PC-3 (cell line): ENCODE data around the gene ST6GALNAC4. TPM values are rescaled to one million over a fixed set of nuclear protein-coding genes. Genes with fewer than 3 reads are reported as not detected.

Experiments used
- ATAC-seq: fragments of 200-7000 bp; cut with Tn5 transposase; 2 replicates; pipeline ENCODE4 v1.9.1; 2020; ENCODE audit warnings: mild to moderate bottlenecking, moderate library complexity
- BruUV-seq: library from RNA; stranded (reverse); fragments of 400-500 nt; replicated peaks from 2 replicates; lab custom pipeline; 2021; lab: Mats Ljungman, UMichigan
- CTCF ChIA-PET: fragments of 300-600 bp; sonication (Branson Sonifier 250); formaldehyde crosslinking; loops from one replicate; lab custom pipeline; 2022; ENCODE audit warnings: antibody characterized with exemption; lab: Charles Lee
- POLR2A ChIA-PET: fragments of 300-600 bp; sonication (Branson Sonifier 250); formaldehyde crosslinking; loops from one replicate; lab custom pipeline; 2022; ENCODE audit warnings: antibody characterized with exemption; ENCODE audit not compliant: unreplicated experiment; lab: Charles Lee
- DNase-seq: peaks from one replicate; pipeline ENCODE4 v3.0.0-alpha.2; 2015
- H2AFZ ChIP-seq: fragments of 300-600 bp; sonication (generic); 2 replicates; pipeline ENCODE4 v1.6.0; 2016; ENCODE audit warnings: antibody characterized with exemption, low read length
- H3F3A ChIP-seq: fragments of 300-600 bp; sonication (generic); one replicate; pipeline ENCODE4 v1.6.0; 2017; ENCODE audit warnings: antibody characterized with exemption, low read length, control low read depth, mild to moderate bottlenecking; ENCODE audit not compliant: unreplicated experiment
- H3K27ac ChIP-seq: fragments of 300-600 bp; sonication (generic); 2 replicates; pipeline ENCODE4 v1.5.1; 2016; ENCODE audit warnings: mild to moderate bottlenecking, low read length
- H3K27me3 ChIP-seq: fragments of 300-600 bp; sonication (generic); 2 replicates; pipeline ENCODE4 v1.6.1; 2016; ENCODE audit warnings: low read length, mixed read lengths
- H3K36me3 ChIP-seq: fragments of 300-600 bp; sonication (generic); 2 replicates; pipeline ENCODE4 v1.6.1; 2016; ENCODE audit warnings: low read depth, mixed run types, low read length, mixed read lengths
- H3K4me1 ChIP-seq: fragments of 300-600 bp; sonication (generic); 2 replicates; pipeline ENCODE4 v1.5.1; 2016; ENCODE audit warnings: low read length; ENCODE audit not compliant: insufficient read depth
- H3K4me2 ChIP-seq: fragments of 300-600 bp; sonication (generic); 2 replicates; pipeline ENCODE4 v1.6.0; 2016; ENCODE audit warnings: low read length
- H3K4me3 ChIP-seq: fragments of 300-600 bp; sonication (generic); 2 replicates; pipeline ENCODE4 v1.5.1; 2016; ENCODE audit warnings: mild to moderate bottlenecking, low read length, mixed read lengths
- H3K79me2 ChIP-seq: fragments of 300-600 bp; sonication (generic); 2 replicates; pipeline ENCODE4 v1.6.1; 2017; ENCODE audit warnings: low read length, mixed read lengths
- H3K9ac ChIP-seq: fragments of 300-600 bp; sonication (generic); 2 replicates; pipeline ENCODE4 v1.6.0; 2016; ENCODE audit warnings: mild to moderate bottlenecking, low read length
- H3K9me2 ChIP-seq: fragments of 300-600 bp; sonication (generic); replicated peaks from 2 replicates; pipeline ENCODE4 v1.6.1; 2016; ENCODE audit warnings: mixed run types, low read length, mixed read lengths
- H3K9me3 ChIP-seq: fragments of 300-600 bp; sonication (generic); 2 replicates; pipeline ENCODE4 v1.6.1; 2016; ENCODE audit warnings: low read length, mixed read lengths
- H4K20me1 ChIP-seq: fragments of 300-600 bp; sonication (generic); 2 replicates; pipeline ENCODE4 v1.6.1; 2016; ENCODE audit warnings: low read length, mixed read lengths
- EZH2 ChIP-seq: fragments of 300-600 bp; sonication (generic); IDR thresholded peaks from one replicate; pipeline ENCODE4 v1.6.1; 2017; ENCODE audit warnings: antibody characterized with exemption, mild to moderate bottlenecking, low read length; ENCODE audit not compliant: unreplicated experiment
- EZH2phosphoT487 ChIP-seq: fragments of 300-600 bp; sonication (generic); IDR thresholded peaks from 2 replicates; pipeline ENCODE4 v1.6.1; 2018; ENCODE audit warnings: mild to moderate bottlenecking, antibody characterized with exemption, low read length, borderline replicate concordance
- intact Hi-C: fragments of 100-400 bp; cut with micrococcal nuclease; formaldehyde crosslinking; loops from 2 replicates; pipeline ENCODE4 v1.9.0; 2023
- total RNA-seq: library from RNA; depleted of rRNA; stranded (reverse); fragments of >200 nt; gene quantifications from 2 replicates; pipeline ENCODE4 v1.2.3, GENCODE V29; 2014
- TF ChIP-seq, protein P1 (sequence below): fragments of 300-600 bp; sonication (generic); conservative IDR thresholded peaks from 2 replicates; pipeline ENCODE4 v1.5.1; 2017; ENCODE audit warnings: antibody characterized with exemption, low read depth, mild to moderate bottlenecking, low read length

The ST6GALNAC4 gene
- total RNA-seq, 1 experiment from 2014 or later: 26.9 TPM

DNA sequence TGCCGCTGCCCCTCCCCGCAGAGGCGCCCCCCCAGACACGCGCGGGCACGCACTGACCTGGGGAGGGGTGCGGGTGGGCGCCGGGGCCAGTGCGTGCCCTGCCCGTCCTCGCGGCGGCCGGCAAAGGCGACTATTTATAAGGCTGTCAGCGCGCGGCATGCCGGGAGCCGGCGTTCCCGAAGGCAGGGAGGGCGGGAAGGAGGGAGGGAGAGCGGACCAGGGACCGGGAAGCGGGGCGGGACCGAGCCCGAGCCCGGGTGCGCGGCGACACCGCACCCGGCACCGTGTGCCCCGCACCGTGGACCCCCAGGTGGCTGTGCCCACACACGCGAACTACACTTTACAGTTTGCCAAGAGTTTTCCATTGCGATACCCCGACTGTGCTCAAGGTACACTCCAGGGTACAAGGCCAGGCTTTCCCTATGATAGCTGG, 39.3 kb downstream of the ST6GALNAC4 start, which contains the start of gene AK1:
Gene AK1, minus strand, starts transcription at position 110 of the 433 bp plus-strand sequence. CDS start 3,058 bp downstream, outside the sequence.
- Histone ChIP-seq H3F3A (no peaks in the 10 kb centered on the region), H3K36me3 (no peaks in the 10 kb centered on the region), H4K20me1 (no peaks in the 10 kb centered on the region), H3K79me2 (peaks cover 16% of the 10 kb centered on the region), H3K9me2 (no peaks in the 10 kb centered on the region), H3K4me3 (peak within 1 kb of the TSS; percentile 77), H3K9me3 (no peaks in the 10 kb centered on the region), H3K27me3 (no peaks in the 10 kb centered on the region), H3K4me1 (peaks cover 17% of the 10 kb centered on the region), H2AFZ (peak within 1 kb of the TSS; percentile 90), H3K9ac (peak within 1 kb of the TSS; percentile 71), H3K27ac (no peak within 1 kb of the TSS), H3K4me2 (peak within 1 kb of the TSS; percentile 94)
- intact Hi-C loops: loop anchor here (5.0 kb wide), 1 partner anchor 40 kb away; the partner anchor contains the start of gene ST6GALNAC4
- POLR2A ChIA-PET: no interaction called here
- TF ChIP-seq EZH2 (no peak), EZH2phosphoT487 (no peak)
- TF ChIP-seq, protein P1, sequence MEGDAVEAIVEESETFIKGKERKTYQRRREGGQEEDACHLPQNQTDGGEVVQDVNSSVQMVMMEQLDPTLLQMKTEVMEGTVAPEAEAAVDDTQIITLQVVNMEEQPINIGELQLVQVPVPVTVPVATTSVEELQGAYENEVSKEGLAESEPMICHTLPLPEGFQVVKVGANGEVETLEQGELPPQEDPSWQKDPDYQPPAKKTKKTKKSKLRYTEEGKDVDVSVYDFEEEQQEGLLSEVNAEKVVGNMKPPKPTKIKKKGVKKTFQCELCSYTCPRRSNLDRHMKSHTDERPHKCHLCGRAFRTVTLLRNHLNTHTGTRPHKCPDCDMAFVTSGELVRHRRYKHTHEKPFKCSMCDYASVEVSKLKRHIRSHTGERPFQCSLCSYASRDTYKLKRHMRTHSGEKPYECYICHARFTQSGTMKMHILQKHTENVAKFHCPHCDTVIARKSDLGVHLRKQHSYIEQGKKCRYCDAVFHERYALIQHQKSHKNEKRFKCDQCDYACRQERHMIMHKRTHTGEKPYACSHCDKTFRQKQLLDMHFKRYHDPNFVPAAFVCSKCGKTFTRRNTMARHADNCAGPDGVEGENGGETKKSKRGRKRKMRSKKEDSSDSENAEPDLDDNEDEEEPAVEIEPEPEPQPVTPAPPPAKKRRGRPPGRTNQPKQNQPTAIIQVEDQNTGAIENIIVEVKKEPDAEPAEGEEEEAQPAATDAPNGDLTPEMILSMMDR: no peak
- peak; percentile 71 for ATAC-seq
- DNase-seq: peak; percentile 62
- no TSS peak for BruUV-seq
- CTCF ChIA-PET: interaction anchor here (0.5 kb wide), 1 partner anchor 76 kb away, joined by 5 read pairs; no protein-coding TSS in a partner anchor

DNA sequence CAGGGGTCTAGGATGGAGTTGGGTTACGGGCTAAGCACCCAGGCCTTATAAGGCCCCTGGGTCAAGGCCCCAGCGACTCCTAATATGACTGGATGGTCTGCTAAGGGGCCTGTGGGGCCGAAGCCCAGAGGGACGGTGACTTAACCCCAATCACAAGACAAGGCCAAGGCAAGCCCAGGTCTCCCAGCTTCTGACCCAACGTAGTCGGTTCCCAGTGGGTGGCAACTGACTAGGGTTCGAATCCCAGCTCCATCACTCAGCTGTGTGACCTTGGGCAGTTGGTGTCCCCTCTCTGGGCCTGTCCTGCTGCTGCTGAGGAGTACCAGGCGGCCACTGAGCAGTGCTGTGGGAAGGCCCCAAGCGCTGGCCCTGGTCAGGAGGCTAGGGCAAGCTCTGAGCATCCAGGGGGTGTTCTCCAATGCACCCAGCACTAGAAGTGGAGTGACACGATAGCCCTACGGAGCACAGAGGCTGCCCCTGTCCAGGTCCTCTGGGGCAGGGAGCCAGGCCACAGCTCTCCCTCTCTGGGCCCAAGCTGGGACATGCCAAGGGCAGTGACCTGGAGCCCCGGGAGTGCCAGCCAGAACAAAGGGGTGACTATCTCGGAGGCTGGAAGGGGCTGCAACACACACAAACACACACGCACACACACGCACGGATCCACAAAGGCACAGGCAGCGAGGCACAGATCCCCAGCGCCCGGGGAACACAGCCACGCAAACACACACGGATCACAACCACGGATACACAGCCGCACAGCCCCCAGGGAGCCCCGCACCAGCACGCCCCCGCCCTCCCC, 39.9 kb downstream of the ST6GALNAC4 start:
- no peaks in the 10 kb centered on the region for H4K20me1 ChIP-seq
- no peaks in the 10 kb centered on the region for H3K36me3 ChIP-seq
- no peak overlapping the region for H3K27ac ChIP-seq
- no peaks in the 10 kb centered on the region for H3K9me2 ChIP-seq
- TF ChIP-seq, protein P1: no peak
- no peak for TF ChIP-seq EZH2
- TF ChIP-seq EZH2phosphoT487: no peak
- H3K27me3 ChIP-seq: no peaks in the 10 kb centered on the region
- H3K4me3 ChIP-seq: peak overlapping the region; percentile 77
- H3K9ac ChIP-seq: peak overlapping the region; percentile 71
- ChIA-PET CTCF (interaction anchor here (0.5 kb wide), 1 partner anchor 76 kb away, joined by 5 read pairs; no protein-coding TSS in a partner anchor), POLR2A (interaction anchor here (0.7 kb wide), 1 partner anchor 76 kb away, joined by 3 read pairs; no protein-coding TSS in a partner anchor)
- peaks cover 16% of the 10 kb centered on the region for H3K79me2 ChIP-seq
- DNase-seq: no peak
- intact Hi-C loops: loop anchor here (5.0 kb wide), 1 partner anchor 40 kb away; the partner anchor contains the start of gene ST6GALNAC4
- H3F3A ChIP-seq: no peaks in the 10 kb centered on the region
- peaks cover 17% of the 10 kb centered on the region for H3K4me1 ChIP-seq
- H3K4me2 ChIP-seq: peak overlapping the region; percentile 94
- ATAC-seq: peak; percentile 25
- H3K9me3 ChIP-seq: no peaks in the 10 kb centered on the region
- H2AFZ ChIP-seq: peak overlapping the region; percentile 90
- BruUV-seq: TSS peak; percentile 80
